HepG2 (cell line): ENCODE results near the gene SAYSD1.

ENCODE experiments used
- HHEX ChIP-seq: IDR thresholded peaks from 2 replicates; pipeline ENCODE4 v1.6.1; 2016; ENCODE audit warnings: control low read depth
- POLR2A ChIP-seq, 2 experiments: IDR thresholded peaks; 2 replicates each; pipeline ENCODE4 v1.6.1; 2011; ENCODE audit warnings: low read depth in 2 of 2, low read length in 2 of 2, mild to moderate bottlenecking in 1 of 2, moderate library complexity in 1 of 2; ENCODE audit not compliant: insufficient read depth in 1 of 2
- XRCC5 ChIP-seq: fragments of 200-400 bp; formaldehyde crosslinking; optimal IDR thresholded peaks from 2 replicates; pipeline ENCODE3; 2017; ENCODE audit warnings: mild to moderate bottlenecking, low read length
- YY1 ChIP-seq: IDR thresholded peaks from 2 replicates; pipeline ENCODE4 v1.6.1; 2011; ENCODE audit warnings: low read length, low read depth, moderate library complexity, mild to moderate bottlenecking; ENCODE audit not compliant: insufficient read depth, insufficient replicate concordance

DNA sequence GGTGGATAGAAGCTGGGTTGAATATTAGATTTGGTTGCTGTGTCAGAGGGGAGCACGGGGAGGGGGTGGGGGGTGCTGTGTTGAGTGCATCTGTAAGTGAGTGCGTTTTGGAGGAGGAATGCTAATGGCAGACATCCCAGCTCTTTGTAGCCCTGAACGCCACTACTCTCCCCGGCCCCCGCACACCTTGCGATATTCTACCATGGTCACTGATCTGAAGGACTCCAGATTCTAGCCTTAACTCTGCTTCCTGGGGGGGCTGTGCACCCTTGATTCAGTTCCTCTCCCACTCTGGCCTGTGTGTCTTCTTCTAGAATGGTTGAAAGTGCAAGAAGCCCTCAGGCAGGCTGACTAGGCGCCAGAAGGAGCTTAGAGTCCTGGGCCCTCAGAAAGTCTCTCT, 59.3 kb downstream of the SAYSD1 start:
- TF ChIP-seq XRCC5 (no peak), POLR2A (IDR thresholded peaks at IDR 0.05; ENCODE audit: insufficient read depth in 1 of 2, low read depth in 2 of 2, low read length in 2 of 2) (no peak), YY1 (no peak), HHEX (no peak)
